Diencephalon (tissue), 1 donor: ENCODE measurements around the gene SP6. TPM values are rescaled to one million over a fixed set of nuclear protein-coding genes. Genes with fewer than 3 reads are reported as not detected.

Experiments used
- total RNA-seq: library from RNA; depleted of rRNA; stranded (reverse); fragments of >200 nt; gene quantifications from one replicate; pipeline ENCODE4 v1.2.3, GENCODE V29; 2014

The SP6 gene
- 0.23 TPM for total RNA-seq

DNA sequence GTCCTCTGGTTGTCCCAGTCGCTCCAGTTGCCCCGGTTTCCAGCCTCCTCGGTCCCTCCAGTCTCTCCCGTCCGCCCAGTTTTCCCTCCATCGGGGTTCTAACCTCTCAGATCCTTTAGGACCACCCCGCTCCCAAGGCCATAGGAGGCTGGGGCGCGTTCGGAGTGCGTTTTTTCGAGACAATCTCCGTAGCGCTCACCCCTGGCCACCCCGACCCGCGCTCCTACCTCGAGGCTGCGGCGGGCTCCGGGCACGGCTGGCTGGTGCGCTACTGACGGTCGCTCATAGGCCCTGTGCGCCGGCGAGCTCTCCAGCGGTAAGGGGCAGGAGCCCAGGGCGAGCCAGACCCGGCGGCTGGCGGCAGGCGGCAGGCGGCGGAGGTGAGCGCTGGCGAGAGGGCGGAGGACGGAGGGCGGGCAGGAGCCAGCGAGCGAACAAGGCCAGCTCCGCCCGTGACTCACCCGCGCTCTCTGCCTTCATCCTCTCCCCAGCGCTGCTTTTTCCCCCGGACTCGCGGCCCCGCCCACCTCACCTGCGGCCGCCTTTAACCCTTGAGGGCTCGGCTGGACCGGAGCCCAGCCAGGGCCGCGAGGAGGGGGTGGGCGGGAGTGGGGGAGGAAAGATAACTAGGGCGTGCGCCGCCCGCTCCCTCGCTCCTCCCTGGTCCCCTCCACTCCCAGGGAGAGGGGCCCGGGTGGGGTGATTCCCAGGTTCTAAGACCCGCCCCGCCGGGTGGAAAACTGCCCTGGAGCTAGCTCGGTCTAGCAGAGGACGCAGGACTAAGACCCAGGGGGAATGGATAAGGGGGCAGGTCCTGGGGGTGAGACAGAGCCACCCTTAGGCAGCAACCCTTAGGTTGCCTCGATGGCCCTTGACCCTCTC lies at the start of gene SP6:
TSS of gene SP6 (minus strand) at position 472 of the 882 bp plus-strand sequence. CDS start 2,734 bp downstream, outside the sequence.

DNA sequence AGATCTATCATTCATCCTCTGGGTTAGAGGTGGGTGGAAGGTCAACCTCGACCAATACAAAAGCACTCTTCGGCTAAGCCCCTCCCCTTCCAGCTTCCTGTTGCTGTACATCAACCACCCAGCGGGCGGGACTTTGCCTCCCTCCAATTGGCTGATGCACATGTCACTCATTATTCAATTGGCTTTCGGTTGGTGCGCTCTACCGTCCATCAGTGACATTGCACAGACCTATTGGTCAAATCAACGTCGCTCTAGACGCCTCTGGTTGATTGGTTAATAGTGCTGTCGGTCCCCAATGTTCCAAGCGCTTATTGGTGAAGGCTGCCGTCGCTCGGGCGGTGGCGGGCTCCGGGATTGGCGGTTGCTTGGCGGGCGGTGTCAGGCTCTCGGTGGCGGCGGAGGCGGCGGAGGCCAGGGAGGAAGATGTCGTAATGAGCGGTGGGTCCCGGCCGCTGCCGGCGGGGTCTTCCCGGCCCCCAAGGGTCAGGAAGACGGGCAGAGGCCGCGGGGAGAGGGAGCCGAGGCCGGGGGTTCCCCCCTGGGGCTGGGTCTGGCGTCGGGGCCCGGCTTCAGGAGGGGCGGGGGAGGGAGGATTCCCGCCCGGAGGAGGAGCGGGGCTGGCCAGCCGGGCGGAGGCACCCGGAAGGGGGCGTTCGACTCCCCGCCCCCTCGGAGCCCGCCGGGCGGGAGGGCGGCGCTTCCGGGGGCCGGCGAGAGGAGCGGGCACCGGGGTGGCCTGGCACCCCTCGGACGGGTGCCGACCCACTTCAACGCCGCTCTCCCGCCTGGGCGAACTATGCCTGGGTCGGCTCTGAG lies 45.1 kb upstream of the SP6 start, which contains the start of gene SP2:
TSS of gene SP2 (plus strand) at position 381 of the 816 bp plus-strand sequence. CDS start at position 432, 51 bp downstream.

DNA sequence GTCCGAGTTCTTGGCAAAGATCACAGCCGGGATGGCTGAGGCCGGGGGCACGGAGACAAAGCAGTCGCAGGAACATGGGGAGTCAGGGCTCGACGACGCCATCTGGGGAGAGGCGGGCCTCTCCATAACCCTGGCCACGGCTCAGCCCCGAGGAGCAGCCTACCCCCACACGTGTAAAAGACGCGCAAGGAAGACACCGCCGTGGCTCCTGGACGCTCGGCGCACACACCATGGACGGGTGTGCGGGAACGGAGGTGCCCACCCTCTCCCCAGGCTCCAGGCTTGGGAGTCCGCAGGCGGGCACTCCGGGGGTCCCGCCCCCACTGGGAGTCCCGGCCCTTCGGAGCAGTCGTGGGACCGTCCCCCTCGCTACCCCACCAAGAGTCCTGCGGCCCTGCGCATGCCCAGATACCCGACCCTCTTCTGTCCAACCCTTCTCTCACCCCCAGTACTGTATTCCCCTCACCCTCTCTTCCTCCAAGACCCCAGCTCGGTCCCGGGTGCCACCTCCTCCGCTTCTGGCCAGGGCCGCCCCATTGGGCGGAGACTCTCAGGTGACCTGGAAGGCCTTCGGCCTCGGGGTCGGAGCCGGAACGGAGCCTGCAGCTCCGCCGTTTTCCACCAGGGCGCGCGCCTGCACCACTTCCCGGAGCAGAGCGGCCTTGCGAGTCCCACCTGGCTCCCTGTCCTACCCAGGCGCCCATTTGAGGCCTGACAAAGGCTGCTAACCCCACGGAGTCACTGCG lies 10.0 kb downstream of the SP6 start, which contains the start of gene SCRN2:
TSS of gene SCRN2 (minus strand) at position 532 of the 746 bp plus-strand sequence. CDS start at position 102, 430 bp downstream.

DNA sequence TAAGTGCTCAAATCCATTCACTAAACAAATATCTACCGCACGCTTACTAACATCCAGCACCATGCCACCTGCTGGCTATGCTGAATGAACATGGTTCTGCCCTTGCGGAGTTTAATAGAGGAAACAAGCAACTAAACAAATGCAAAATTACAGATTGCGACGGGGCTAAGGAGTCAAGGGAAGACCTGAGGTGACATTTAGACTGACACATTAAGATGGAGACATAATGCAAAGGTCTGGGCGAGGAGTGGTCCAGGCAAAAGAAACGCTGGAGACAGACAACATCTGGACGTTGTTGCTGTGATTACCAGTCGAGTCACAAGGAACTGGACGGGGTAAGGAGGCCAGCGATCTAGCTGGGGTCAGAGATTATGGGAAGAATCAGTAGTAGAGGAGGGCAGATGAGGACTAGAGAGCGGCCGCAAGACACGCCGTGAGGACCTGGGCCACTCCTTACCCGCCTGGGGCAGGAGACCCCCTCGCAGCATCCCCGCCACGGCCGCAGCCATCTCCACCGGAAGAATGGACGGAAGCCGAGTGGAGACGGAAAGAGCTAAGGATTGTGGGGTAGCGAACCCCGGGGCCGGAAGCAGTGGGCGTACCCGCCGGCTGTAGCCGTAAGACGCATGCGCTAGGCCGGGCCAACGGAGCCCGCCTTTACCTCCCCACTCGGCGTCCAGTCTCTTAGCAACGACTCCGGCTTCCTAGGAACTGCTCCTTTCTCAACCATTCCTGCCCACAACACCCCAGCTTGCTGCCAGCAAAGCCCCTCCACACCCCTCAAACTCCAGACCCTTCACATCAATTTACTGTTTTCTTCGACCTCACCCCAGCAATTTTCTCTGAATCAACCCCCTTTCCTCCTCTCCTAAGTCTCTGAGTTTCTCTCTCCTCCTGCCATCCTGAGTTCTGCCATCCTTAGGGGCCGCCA lies 19.7 kb downstream of the SP6 start, which contains the start of the genes LRRC46 and MRPL10:
TSS of gene LRRC46 (plus strand) at position 668 of the 931 bp plus-strand sequence. CDS start 320 bp downstream, outside the sequence.
TSS of gene MRPL10 (minus strand) at position 539 of the 931 bp plus-strand sequence. CDS start at position 509, 30 bp downstream.

DNA sequence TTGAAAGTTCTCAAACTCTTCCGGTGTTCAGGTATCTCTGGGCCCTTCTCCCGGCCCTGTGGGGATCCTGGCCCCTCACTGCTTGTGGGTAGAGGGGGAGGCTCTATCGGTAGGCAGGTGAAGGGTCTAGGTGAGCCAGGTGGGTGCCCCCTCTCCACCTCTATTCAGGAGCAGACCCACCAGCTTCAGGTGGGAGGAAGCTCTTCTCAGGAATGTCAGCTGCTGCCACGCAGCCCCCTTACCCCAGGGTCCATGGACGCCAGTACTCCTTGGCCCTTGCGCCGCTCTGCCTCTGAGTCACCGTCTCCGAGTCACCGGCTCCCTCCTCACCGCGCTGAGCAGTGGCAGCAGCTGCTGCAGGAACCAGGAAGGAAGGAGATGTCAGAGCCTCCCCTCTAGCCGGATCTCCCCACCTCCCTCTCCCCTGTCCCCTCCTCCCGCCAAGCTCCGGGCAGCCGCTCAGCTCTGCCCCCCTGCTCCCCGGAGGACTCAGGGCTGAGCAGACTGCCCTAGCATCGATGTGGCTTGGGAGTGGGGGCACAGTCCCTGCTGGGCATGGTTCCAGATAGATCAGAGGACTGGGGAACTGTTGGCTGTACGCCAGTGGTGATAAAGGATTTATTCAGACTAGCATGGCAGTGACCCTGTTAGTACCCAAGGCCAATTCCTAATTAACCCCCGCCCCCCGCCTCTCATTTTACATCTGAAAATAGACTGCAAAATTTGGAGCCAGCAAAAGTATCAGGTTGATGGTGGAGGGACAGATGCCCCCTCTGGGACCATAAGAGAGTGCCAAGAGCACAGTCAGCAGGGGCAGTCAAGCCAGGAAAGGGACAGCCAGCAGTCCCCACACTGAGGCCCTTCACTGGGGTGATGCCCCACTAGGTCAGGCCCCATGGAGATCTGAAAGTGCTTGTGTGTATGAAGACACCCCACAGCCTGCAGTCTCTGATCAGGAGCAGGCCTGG lies 29.3 kb downstream of the SP6 start, which contains the start of gene OSBPL7:
TSS of gene OSBPL7 (minus strand) at position 371 of the 968 bp plus-strand sequence. CDS start 1,516 bp downstream, outside the sequence.

Other genes starting within 250 kb of the SP6 start
- gene KPNB1, start 201.2 kb downstream of the SP6 start, total RNA-seq, result 159 TPM
- 15.2 TPM for gene TBKBP1, start 157.0 kb downstream of the SP6 start, total RNA-seq
- 0.23 TPM for gene TBX21, start 117.9 kb downstream of the SP6 start, total RNA-seq
- gene OSBPL7, start 29.4 kb downstream of the SP6 start, total RNA-seq, result 6.7 TPM
- 12.5 TPM for gene MRPL10, start 19.6 kb downstream of the SP6 start, total RNA-seq
- gene LRRC46, start 19.5 kb downstream of the SP6 start, total RNA-seq, result 1.6 TPM
- gene SCRN2, start 9.9 kb downstream of the SP6 start, total RNA-seq, result 20.5 TPM
- 0.46 TPM for gene SP2, start 45.1 kb upstream of the SP6 start, total RNA-seq
- 18.7 TPM for gene PNPO, start 90.4 kb upstream of the SP6 start, total RNA-seq
- not detected for gene PRR15L, start 106.7 kb upstream of the SP6 start, total RNA-seq
- gene CDK5RAP3, start 120.0 kb upstream of the SP6 start, total RNA-seq, result 58.4 TPM
- gene COPZ2, start 186.6 kb upstream of the SP6 start, total RNA-seq, result 1.2 TPM
- gene NFE2L1, start 197.2 kb upstream of the SP6 start, total RNA-seq, result 76.1 TPM